Measurements from ENCODE around the gene SLC12A7.

Gene SLC12A7

GRCh38 chr5:1067141-1068121 lies 44.4 kb downstream of the SLC12A7 start:
- Histone ChIP-seq H3K27me3 (no peaks in the 10 kb centered on the region), H3K4me1 (no peaks in the 10 kb centered on the region), H3K9me3 (no peaks in the 10 kb centered on the region), H3K36me3 (no peaks in the 10 kb centered on the region), H3K4me3 (ENCODE audit: low read depth, low read length) (no peak overlapping the region)
- no peak for TF ChIP-seq CTCF (IDR thresholded peaks at IDR 0.05; ENCODE audit: low read depth, low read length)
- DNase-seq: no peak

DNA sequence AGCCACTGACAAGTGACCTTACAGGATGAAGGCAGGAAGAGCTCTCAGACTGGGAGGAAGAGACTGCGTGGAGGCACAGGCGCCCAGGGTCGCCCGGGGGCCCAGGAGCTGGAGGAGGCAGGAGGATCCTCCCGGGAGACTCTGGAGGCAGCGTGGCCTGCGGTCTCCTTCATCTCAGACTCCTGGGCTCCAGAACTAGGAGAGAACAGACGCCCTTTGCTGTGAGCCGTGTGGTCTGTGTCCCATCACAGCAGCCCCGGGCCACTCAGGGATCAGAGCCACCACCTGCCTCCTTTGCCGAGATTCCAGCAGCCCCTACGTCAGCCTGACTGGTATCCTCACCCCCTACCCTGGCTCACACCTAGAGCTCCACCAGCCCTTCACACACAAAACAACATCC lies 45.2 kb downstream of the SLC12A7 start:
- no peaks in the 10 kb centered on the region for H3K27me3 ChIP-seq
- no peak for TF ChIP-seq CTCF (IDR thresholded peaks at IDR 0.05; ENCODE audit: low read depth, low read length)
- H3K4me1 ChIP-seq: no peaks in the 10 kb centered on the region
- H3K9me3 ChIP-seq: no peaks in the 10 kb centered on the region
- no peak overlapping the region for H3K4me3 ChIP-seq (ENCODE audit: low read depth, low read length)
- no peaks in the 10 kb centered on the region for H3K36me3 ChIP-seq
- no peak for DNase-seq

GRCh38 chr5:1065891-1066650 lies 45.8 kb downstream of the SLC12A7 start:
- Histone ChIP-seq H3K36me3 (no peaks in the 10 kb centered on the region), H3K4me3 (ENCODE audit: low read depth, low read length) (no peak overlapping the region), H3K4me1 (no peaks in the 10 kb centered on the region), H3K27me3 (no peaks in the 10 kb centered on the region), H3K9me3 (no peaks in the 10 kb centered on the region)
- no peak for TF ChIP-seq CTCF (IDR thresholded peaks at IDR 0.05; ENCODE audit: low read depth, low read length)
- no peak for DNase-seq

DNA sequence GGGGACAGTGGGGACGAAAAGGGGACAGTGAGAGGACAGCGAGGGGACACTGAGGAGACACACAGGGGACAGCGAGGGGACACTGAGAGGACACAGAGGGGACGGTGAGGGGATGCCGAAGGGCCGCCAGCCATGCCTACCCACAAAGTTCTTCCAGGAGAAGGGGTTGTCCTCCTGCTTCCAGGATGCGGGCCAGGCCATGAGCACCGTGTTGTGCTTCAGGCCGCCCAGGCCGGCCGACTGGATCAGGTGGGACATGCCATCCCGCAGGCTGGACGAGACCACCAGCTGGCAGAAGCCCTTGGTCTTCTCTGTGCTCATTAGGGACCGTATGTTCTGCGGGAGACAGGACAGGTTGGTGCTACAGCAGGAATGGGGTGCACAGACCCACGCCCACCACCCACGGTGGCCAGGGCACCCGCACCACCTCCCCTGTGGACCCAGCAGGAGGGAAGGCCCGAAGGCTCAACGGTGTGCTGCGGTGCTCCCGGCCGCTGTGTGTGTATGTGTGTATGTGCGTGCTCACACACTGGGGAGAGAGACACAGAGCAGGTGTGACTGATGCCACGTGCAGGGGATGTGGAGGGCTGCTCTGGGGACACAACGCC lies 46.6 kb downstream of the SLC12A7 start:
- no peaks in the 10 kb centered on the region for H3K36me3 ChIP-seq
- no peaks in the 10 kb centered on the region for H3K9me3 ChIP-seq
- no peak for TF ChIP-seq CTCF (IDR thresholded peaks at IDR 0.05; ENCODE audit: low read depth, low read length)
- DNase-seq: no peak
- H3K27me3 ChIP-seq: no peaks in the 10 kb centered on the region
- H3K4me3 ChIP-seq (ENCODE audit: low read depth, low read length): no peak overlapping the region
- H3K4me1 ChIP-seq: no peaks in the 10 kb centered on the region

DNA sequence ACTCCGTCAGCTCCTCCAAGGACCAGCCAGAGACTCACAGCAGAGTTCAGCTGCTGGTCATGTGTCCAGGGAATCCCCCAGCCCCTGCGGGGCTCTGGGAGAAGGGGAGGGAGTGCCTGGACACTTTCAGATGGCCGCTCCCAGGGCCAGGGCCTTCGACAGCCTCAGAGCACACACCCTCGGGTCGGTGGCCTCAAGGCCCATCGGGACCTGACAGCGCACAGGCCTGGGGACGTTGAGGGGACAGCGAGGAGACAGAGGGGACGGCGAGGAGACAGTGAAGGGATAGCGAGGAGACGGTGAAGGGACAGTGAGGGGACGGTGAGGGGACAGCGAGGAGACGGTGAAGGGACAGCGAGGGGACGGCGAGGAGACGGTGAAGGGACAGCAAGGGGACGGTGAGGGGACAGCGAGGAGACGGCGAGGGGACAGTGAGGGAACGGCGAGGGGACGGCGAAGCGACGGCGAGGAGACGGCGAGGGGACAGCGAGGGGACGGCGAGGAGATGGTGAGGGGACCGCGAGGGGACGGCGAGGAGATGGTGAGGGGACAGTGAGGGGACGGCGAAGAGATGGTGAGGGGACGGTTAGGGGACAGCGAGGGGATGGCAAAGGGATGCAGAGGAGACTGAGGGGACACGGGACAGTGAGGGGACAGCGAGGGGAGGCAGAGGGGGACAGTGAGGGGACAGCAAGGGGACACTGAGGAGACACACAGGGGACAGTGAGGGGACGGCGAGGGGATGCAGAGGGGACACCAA lies 47.3 kb downstream of the SLC12A7 start:
- DNase-seq: no peak
- Histone ChIP-seq H3K36me3 (no peaks in the 10 kb centered on the region), H3K4me1 (no peaks in the 10 kb centered on the region), H3K9me3 (no peaks in the 10 kb centered on the region), H3K4me3 (ENCODE audit: low read depth, low read length) (no peak overlapping the region), H3K27me3 (no peaks in the 10 kb centered on the region)
- TF ChIP-seq CTCF (IDR thresholded peaks at IDR 0.05; ENCODE audit: low read depth, low read length): no peak

All from BE2C (cell line).